Measurements from ENCODE around the gene CFAP92.

CFAP92 gene

DNA sequence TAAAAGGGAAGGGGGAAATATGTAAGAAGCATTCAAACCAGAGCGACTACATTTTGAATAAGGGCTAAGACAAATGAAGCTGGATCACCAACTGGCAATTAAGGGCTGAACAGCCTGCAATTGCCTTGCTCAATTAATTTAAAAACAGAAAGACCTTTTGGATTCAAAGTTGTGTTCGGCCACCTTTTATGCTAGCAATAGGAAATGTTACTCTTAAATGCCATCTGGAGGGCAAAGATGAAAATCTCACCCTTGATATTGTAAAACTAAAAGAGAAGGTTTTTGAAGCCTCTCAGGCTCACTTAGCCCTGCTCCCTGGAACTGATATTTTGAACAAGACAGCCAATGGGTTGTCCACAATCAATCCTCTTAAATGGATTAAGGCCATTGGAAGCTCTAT, 70.3 kb downstream of the CFAP92 start:
- TF ChIP-seq BACH2 (CRISPR knock-in tag; IDR thresholded peaks at IDR 0.05; ENCODE audit: borderline replicate concordance) = no peak
- no peak for TF ChIP-seq ZC3H10 (CRISPR knock-in tag; IDR thresholded peaks at IDR 0.05)
- TF ChIP-seq RARB (CRISPR knock-in tag; IDR thresholded peaks at IDR 0.05) = no peak
- TF ChIP-seq, protein P1, sequence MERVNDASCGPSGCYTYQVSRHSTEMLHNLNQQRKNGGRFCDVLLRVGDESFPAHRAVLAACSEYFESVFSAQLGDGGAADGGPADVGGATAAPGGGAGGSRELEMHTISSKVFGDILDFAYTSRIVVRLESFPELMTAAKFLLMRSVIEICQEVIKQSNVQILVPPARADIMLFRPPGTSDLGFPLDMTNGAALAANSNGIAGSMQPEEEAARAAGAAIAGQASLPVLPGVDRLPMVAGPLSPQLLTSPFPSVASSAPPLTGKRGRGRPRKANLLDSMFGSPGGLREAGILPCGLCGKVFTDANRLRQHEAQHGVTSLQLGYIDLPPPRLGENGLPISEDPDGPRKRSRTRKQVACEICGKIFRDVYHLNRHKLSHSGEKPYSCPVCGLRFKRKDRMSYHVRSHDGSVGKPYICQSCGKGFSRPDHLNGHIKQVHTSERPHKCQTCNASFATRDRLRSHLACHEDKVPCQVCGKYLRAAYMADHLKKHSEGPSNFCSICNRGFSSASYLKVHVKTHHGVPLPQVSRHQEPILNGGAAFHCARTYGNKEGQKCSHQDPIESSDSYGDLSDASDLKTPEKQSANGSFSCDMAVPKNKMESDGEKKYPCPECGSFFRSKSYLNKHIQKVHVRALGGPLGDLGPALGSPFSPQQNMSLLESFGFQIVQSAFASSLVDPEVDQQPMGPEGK (CRISPR knock-in tag; IDR thresholded peaks at IDR 0.05; ENCODE audit: borderline replicate concordance) = no peak
- TF ChIP-seq, protein P2, sequence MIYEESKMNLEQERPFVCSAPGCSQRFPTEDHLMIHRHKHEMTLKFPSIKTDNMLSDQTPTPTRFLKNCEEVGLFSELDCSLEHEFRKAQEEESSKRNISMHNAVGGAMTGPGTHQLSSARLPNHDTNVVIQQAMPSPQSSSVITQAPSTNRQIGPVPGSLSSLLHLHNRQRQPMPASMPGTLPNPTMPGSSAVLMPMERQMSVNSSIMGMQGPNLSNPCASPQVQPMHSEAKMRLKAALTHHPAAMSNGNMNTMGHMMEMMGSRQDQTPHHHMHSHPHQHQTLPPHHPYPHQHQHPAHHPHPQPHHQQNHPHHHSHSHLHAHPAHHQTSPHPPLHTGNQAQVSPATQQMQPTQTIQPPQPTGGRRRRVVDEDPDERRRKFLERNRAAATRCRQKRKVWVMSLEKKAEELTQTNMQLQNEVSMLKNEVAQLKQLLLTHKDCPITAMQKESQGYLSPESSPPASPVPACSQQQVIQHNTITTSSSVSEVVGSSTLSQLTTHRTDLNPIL (CRISPR knock-in tag; IDR thresholded peaks at IDR 0.05; ENCODE audit: low read depth) = no peak
- TF ChIP-seq CSDC2 (CRISPR knock-in tag; IDR thresholded peaks at IDR 0.05) = no peak
- TF ChIP-seq TCF4 (CRISPR knock-in tag; IDR thresholded peaks at IDR 0.05; ENCODE audit: borderline replicate concordance) = no peak
- no peak for TF ChIP-seq ARNTL (CRISPR knock-in tag; IDR thresholded peaks at IDR 0.05; ENCODE audit: borderline replicate concordance, low read depth)
- TF ChIP-seq ZNF8 (CRISPR knock-in tag; IDR thresholded peaks at IDR 0.05) = no peak
- TF ChIP-seq, protein P3, sequence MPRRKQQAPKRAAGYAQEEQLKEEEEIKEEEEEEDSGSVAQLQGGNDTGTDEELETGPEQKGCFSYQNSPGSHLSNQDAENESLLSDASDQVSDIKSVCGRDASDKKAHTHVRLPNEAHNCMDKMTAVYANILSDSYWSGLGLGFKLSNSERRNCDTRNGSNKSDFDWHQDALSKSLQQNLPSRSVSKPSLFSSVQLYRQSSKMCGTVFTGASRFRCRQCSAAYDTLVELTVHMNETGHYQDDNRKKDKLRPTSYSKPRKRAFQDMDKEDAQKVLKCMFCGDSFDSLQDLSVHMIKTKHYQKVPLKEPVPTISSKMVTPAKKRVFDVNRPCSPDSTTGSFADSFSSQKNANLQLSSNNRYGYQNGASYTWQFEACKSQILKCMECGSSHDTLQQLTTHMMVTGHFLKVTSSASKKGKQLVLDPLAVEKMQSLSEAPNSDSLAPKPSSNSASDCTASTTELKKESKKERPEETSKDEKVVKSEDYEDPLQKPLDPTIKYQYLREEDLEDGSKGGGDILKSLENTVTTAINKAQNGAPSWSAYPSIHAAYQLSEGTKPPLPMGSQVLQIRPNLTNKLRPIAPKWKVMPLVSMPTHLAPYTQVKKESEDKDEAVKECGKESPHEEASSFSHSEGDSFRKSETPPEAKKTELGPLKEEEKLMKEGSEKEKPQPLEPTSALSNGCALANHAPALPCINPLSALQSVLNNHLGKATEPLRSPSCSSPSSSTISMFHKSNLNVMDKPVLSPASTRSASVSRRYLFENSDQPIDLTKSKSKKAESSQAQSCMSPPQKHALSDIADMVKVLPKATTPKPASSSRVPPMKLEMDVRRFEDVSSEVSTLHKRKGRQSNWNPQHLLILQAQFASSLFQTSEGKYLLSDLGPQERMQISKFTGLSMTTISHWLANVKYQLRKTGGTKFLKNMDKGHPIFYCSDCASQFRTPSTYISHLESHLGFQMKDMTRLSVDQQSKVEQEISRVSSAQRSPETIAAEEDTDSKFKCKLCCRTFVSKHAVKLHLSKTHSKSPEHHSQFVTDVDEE (CRISPR knock-in tag; IDR thresholded peaks at IDR 0.05) = no peak
- TF ChIP-seq OSR1 (CRISPR knock-in tag; IDR thresholded peaks at IDR 0.05) = no peak
- TF ChIP-seq PPARA (CRISPR knock-in tag; IDR thresholded peaks at IDR 0.05; ENCODE audit: borderline replicate concordance) = no peak
- no peak for TF ChIP-seq ZFP3 (CRISPR knock-in tag; IDR thresholded peaks at IDR 0.05)
- TF ChIP-seq TOX (CRISPR knock-in tag; IDR thresholded peaks at IDR 0.05; ENCODE audit: borderline replicate concordance) = no peak
- TF ChIP-seq GLIS3 (CRISPR knock-in tag; IDR thresholded peaks at IDR 0.05) = no peak
- TF ChIP-seq, protein P4, sequence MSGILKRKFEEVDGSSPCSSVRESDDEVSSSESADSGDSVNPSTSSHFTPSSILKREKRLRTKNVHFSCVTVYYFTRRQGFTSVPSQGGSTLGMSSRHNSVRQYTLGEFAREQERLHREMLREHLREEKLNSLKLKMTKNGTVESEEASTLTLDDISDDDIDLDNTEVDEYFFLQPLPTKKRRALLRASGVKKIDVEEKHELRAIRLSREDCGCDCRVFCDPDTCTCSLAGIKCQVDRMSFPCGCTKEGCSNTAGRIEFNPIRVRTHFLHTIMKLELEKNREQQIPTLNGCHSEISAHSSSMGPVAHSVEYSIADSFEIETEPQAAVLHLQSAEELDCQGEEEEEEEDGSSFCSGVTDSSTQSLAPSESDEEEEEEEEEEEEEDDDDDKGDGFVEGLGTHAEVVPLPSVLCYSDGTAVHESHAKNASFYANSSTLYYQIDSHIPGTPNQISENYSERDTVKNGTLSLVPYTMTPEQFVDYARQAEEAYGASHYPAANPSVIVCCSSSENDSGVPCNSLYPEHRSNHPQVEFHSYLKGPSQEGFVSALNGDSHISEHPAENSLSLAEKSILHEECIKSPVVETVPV (CRISPR knock-in tag; IDR thresholded peaks at IDR 0.05) = no peak
- no peak for ATAC-seq

DNA sequence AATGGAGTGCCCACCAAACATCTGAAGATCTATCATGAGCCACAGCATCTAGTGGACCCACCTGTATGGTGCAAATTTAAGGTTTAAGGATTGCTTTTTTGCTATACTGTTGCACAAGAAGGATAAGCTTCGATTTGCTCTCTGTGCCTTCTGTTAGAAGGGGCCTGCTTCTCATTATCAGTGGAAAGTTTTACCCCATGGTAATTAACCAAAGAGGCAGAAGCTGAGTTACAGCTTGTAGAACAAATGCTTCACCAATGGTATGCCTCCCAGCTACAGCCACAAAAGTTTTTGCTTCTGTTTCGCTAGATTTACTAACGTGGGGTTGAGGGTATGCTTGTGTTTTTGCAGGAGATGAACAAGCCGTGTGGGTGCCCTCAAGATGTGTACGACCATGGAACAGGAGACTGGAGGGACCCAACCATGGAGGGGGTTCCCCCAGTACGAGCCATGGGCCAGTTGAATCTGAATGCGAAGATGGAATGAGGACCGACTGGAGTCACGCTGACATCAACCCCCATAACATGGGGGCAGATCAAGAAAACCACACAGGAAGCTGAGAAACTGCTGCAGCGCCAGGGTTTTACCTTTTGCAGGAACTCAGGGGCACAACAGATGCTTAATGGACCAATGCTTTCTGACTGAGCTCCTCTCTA, 70.9 kb downstream of the CFAP92 start:
- TF ChIP-seq ZNF565 (CRISPR knock-in tag; conservative IDR thresholded peaks at IDR 0.05; ENCODE audit: low read depth) = no peak
- TF ChIP-seq, protein P3 (CRISPR knock-in tag; IDR thresholded peaks at IDR 0.05) = no peak
- TF ChIP-seq ZFP30 (CRISPR knock-in tag; IDR thresholded peaks at IDR 0.05) = no peak
- TF ChIP-seq ZNF8 (CRISPR knock-in tag; IDR thresholded peaks at IDR 0.05) = no peak
- no peak for TF ChIP-seq CSDC2 (CRISPR knock-in tag; IDR thresholded peaks at IDR 0.05)
- TF ChIP-seq, protein P5, sequence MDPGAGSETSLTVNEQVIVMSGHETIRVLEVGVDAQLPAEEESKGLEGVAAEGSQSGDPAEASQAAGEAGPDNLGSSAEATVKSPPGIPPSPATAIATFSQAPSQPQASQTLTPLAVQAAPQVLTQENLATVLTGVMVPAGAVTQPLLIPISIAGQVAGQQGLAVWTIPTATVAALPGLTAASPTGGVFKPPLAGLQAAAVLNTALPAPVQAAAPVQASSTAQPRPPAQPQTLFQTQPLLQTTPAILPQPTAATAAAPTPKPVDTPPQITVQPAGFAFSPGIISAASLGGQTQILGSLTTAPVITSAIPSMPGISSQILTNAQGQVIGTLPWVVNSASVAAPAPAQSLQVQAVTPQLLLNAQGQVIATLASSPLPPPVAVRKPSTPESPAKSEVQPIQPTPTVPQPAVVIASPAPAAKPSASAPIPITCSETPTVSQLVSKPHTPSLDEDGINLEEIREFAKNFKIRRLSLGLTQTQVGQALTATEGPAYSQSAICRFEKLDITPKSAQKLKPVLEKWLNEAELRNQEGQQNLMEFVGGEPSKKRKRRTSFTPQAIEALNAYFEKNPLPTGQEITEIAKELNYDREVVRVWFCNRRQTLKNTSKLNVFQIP (CRISPR knock-in tag; IDR thresholded peaks at IDR 0.05; ENCODE audit: borderline replicate concordance, low read depth) = no peak
- TF ChIP-seq ZC3H10 (CRISPR knock-in tag; IDR thresholded peaks at IDR 0.05) = no peak
- no peak for TF ChIP-seq OSR1 (CRISPR knock-in tag; IDR thresholded peaks at IDR 0.05)
- no peak for TF ChIP-seq PPARA (CRISPR knock-in tag; IDR thresholded peaks at IDR 0.05; ENCODE audit: borderline replicate concordance)
- TF ChIP-seq, protein P4 (CRISPR knock-in tag; IDR thresholded peaks at IDR 0.05) = no peak
- no peak for TF ChIP-seq RARB (CRISPR knock-in tag; IDR thresholded peaks at IDR 0.05)
- TF ChIP-seq, protein P1 (CRISPR knock-in tag; IDR thresholded peaks at IDR 0.05; ENCODE audit: borderline replicate concordance) = no peak
- no peak for TF ChIP-seq BACH2 (CRISPR knock-in tag; IDR thresholded peaks at IDR 0.05; ENCODE audit: borderline replicate concordance)
- no peak for TF ChIP-seq TOX (CRISPR knock-in tag; IDR thresholded peaks at IDR 0.05; ENCODE audit: borderline replicate concordance)
- no peak for TF ChIP-seq ZFP3 (CRISPR knock-in tag; IDR thresholded peaks at IDR 0.05)
- TF ChIP-seq ARNTL (CRISPR knock-in tag; IDR thresholded peaks at IDR 0.05; ENCODE audit: borderline replicate concordance, low read depth) = no peak
- no peak for TF ChIP-seq ZNF70 (CRISPR knock-in tag; IDR thresholded peaks at IDR 0.05)
- no peak; the same call in 2 of the 3 replicates for ATAC-seq
